DOHH2 (cell line): ENCODE results near the gene GLRA1.

ENCODE experiments used
- H3F3A ChIP-seq: fragments of 200-600 bp; sonication (generic), shearing (Covaris generic); 2 replicates; pipeline ENCODE4 v1.6.0; 2016; ENCODE audit warnings: antibody characterized with exemption, mild to moderate bottlenecking; ENCODE audit not compliant: control insufficient read depth, insufficient read depth
- H3K27ac ChIP-seq: fragments of 200-600 bp; sonication (generic); 2 replicates; pipeline ENCODE4 v1.5.1; 2014; ENCODE audit warnings: low read depth, mild to moderate bottlenecking, low read length, moderate library complexity
- H3K27me3 ChIP-seq: fragments of 200-600 bp; sonication (generic); 2 replicates; pipeline ENCODE4 v1.6.1; 2014; ENCODE audit warnings: mild to moderate bottlenecking, low read length, mixed read lengths; ENCODE audit not compliant: control insufficient read depth
- H3K36me3 ChIP-seq: fragments of 200-600 bp; sonication (generic); 2 replicates; pipeline ENCODE4 v1.6.1; 2014; ENCODE audit warnings: mild to moderate bottlenecking, low read length, moderate library complexity, mixed read lengths; ENCODE audit not compliant: control insufficient read depth
- H3K4me1 ChIP-seq: fragments of 200-600 bp; sonication (generic); 2 replicates; pipeline ENCODE4 v1.6.1; 2014; ENCODE audit warnings: mild to moderate bottlenecking, low read length, mixed read lengths; ENCODE audit not compliant: control insufficient read depth
- H3K4me2 ChIP-seq: fragments of 200-600 bp; sonication (generic); 2 replicates; pipeline ENCODE4 v1.6.0; 2014; ENCODE audit warnings: mild to moderate bottlenecking, low read length, moderate library complexity
- H3K4me3 ChIP-seq: fragments of 200-600 bp; sonication (generic); 2 replicates; pipeline ENCODE4 v1.5.1; 2014; ENCODE audit warnings: mild to moderate bottlenecking, low read length, mixed read lengths
- H3K79me2 ChIP-seq: fragments of 200-600 bp; sonication (generic); 2 replicates; pipeline ENCODE4 v1.6.1; 2014; ENCODE audit warnings: mild to moderate bottlenecking, low read length, mixed read lengths; ENCODE audit not compliant: control insufficient read depth
- H3K9me2 ChIP-seq: fragments of 200-600 bp; sonication (generic); replicated peaks from 2 replicates; pipeline ENCODE4 v1.6.1; 2014; ENCODE audit warnings: mild to moderate bottlenecking, low read length, mixed read lengths; ENCODE audit not compliant: control insufficient read depth
- H3K9me3 ChIP-seq: fragments of 200-600 bp; sonication (generic); 2 replicates; pipeline ENCODE4 v1.6.1; 2014; ENCODE audit warnings: antibody characterized with exemption, low read length, mixed read lengths; ENCODE audit not compliant: control insufficient read depth, insufficient read depth
- H4K20me1 ChIP-seq: fragments of 200-600 bp; sonication (generic); 2 replicates; pipeline ENCODE4 v1.6.0; 2014; ENCODE audit warnings: low read depth, mild to moderate bottlenecking, antibody characterized with exemption, low read length, moderate library complexity; ENCODE audit not compliant: control insufficient read depth, insufficient read depth
- EZH2phosphoT487 ChIP-seq: fragments of 200-600 bp; sonication (generic); IDR thresholded peaks from 2 replicates; pipeline ENCODE4 v1.6.1; 2017; ENCODE audit warnings: borderline replicate concordance, mild to moderate bottlenecking, antibody characterized with exemption, low read length, moderate library complexity, mixed read lengths
- TF ChIP-seq, protein P1 (sequence below): fragments of 200-600 bp; sonication (generic); IDR thresholded peaks from one replicate; pipeline ENCODE4 v1.5.1; 2014; ENCODE audit warnings: antibody characterized with exemption, mild to moderate bottlenecking, low read depth, low read length; ENCODE audit not compliant: poor library complexity, severe bottlenecking

The GLRA1 gene

GRCh38 chr5:151925340-151925739, 689 bp upstream of the GLRA1 start:
- Histone ChIP-seq H3K9me3 (no peaks in the 10 kb centered on the region), H3K27me3 (no peaks in the 10 kb centered on the region), H3F3A (no peaks in the 10 kb centered on the region), H3K36me3 (no peaks in the 10 kb centered on the region), H3K4me2 (no peak overlapping the region), H3K79me2 (no peaks in the 10 kb centered on the region), H3K27ac (no peak overlapping the region), H3K4me3 (no peak overlapping the region), H4K20me1 (no peaks in the 10 kb centered on the region), H3K4me1 (no peaks in the 10 kb centered on the region), H3K9me2 (no peaks in the 10 kb centered on the region)
- TF ChIP-seq, protein P1, sequence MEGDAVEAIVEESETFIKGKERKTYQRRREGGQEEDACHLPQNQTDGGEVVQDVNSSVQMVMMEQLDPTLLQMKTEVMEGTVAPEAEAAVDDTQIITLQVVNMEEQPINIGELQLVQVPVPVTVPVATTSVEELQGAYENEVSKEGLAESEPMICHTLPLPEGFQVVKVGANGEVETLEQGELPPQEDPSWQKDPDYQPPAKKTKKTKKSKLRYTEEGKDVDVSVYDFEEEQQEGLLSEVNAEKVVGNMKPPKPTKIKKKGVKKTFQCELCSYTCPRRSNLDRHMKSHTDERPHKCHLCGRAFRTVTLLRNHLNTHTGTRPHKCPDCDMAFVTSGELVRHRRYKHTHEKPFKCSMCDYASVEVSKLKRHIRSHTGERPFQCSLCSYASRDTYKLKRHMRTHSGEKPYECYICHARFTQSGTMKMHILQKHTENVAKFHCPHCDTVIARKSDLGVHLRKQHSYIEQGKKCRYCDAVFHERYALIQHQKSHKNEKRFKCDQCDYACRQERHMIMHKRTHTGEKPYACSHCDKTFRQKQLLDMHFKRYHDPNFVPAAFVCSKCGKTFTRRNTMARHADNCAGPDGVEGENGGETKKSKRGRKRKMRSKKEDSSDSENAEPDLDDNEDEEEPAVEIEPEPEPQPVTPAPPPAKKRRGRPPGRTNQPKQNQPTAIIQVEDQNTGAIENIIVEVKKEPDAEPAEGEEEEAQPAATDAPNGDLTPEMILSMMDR = no peak
- no peak for TF ChIP-seq EZH2phosphoT487

- Histone ChIP-seq H3K27me3 (no peaks in the 10 kb centered on the region), H3K27ac (no peak overlapping the region), H3K4me3 (no peak overlapping the region), H3K4me1 (no peaks in the 10 kb centered on the region), H3K9me3 (no peaks in the 10 kb centered on the region), H4K20me1 (no peaks in the 10 kb centered on the region), H3K36me3 (no peaks in the 10 kb centered on the region), H3K9me2 (no peaks in the 10 kb centered on the region), H3K79me2 (no peaks in the 10 kb centered on the region), H3F3A (no peaks in the 10 kb centered on the region), H3K4me2 (no peak overlapping the region)
- TF ChIP-seq EZH2phosphoT487 = no peak
- TF ChIP-seq, protein P1 = no peak
Observed at GRCh38 chr5:151923866-151924476, 680 bp downstream of the GLRA1 start.

GRCh38 chr5:151921916-151922315, 2.7 kb downstream of the GLRA1 start:
- TF ChIP-seq, protein P1 = no peak
- TF ChIP-seq EZH2phosphoT487 = no peak
- no peaks in the 10 kb centered on the region for H3F3A ChIP-seq
- H3K4me3 ChIP-seq = no peak overlapping the region
- H3K27ac ChIP-seq = no peak overlapping the region
- no peaks in the 10 kb centered on the region for H4K20me1 ChIP-seq
- H3K79me2 ChIP-seq = no peaks in the 10 kb centered on the region
- no peaks in the 10 kb centered on the region for H3K9me2 ChIP-seq
- no peaks in the 10 kb centered on the region for H3K4me1 ChIP-seq
- H3K9me3 ChIP-seq = no peaks in the 10 kb centered on the region
- no peaks in the 10 kb centered on the region for H3K27me3 ChIP-seq
- H3K4me2 ChIP-seq = no peak overlapping the region
- H3K36me3 ChIP-seq = no peaks in the 10 kb centered on the region
